Measurements from ENCODE around the gene APP. TPM values are rescaled to one million over a fixed set of nuclear protein-coding genes. Genes with fewer than 3 reads are reported as not detected.
"Not testable (repeated sequence)": the region's sequence is repeated elsewhere in the genome, so short reads cannot be mapped to it uniquely, and the experiment has no call there.

Gene APP
- total RNA-seq, 1 experiment from 2014 or later, result 472 TPM

DNA sequence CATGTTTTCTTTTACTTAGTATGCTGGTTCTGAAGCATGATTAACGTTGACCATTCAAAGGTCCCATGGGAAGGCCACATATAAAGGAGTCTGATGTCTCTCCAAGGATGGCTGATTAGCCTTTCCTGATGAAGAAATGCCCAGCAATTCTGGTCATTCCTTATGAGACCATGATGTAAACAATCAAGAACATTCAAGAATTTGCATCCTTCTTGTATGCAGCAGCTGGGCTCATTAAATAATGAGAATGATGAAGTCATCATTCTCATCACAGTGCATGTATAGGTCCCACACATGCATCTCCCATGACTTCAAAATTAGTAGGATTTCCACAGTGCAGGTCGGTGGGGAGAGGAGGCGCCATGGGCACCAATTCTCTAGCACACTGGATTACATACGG lies 85.4 kb downstream of the APP start:
- H3K36me3 Mint-ChIP-seq (ENCODE audit: insufficient read depth, unreplicated experiment), result peaks cover 47% of the 10 kb centered on the region
- ChIA-PET POLR2A (interaction anchor here (1.1 to 2.2 kb wide), 2 partner anchors 10 to 14 kb away, joined by 4 to 5 read pairs; no protein-coding TSS in a partner anchor), CTCF (interaction anchor here (0.6 to 0.8 kb wide), 2 partner anchors 12 to 20 kb away, joined by 3 to 4 read pairs; no protein-coding TSS in a partner anchor)
- no peak overlapping the region for H3K4me3 Mint-ChIP-seq (ENCODE audit: unreplicated experiment)
- BruUV-seq (replicated peaks), result no TSS peak
- peaks cover 5% of the 10 kb centered on the region for H3K4me1 Mint-ChIP-seq (ENCODE audit: insufficient read depth, unreplicated experiment)
- intact Hi-C loops (cut with micrococcal nuclease), result no loop called here
- TF ChIP-seq, protein P1, sequence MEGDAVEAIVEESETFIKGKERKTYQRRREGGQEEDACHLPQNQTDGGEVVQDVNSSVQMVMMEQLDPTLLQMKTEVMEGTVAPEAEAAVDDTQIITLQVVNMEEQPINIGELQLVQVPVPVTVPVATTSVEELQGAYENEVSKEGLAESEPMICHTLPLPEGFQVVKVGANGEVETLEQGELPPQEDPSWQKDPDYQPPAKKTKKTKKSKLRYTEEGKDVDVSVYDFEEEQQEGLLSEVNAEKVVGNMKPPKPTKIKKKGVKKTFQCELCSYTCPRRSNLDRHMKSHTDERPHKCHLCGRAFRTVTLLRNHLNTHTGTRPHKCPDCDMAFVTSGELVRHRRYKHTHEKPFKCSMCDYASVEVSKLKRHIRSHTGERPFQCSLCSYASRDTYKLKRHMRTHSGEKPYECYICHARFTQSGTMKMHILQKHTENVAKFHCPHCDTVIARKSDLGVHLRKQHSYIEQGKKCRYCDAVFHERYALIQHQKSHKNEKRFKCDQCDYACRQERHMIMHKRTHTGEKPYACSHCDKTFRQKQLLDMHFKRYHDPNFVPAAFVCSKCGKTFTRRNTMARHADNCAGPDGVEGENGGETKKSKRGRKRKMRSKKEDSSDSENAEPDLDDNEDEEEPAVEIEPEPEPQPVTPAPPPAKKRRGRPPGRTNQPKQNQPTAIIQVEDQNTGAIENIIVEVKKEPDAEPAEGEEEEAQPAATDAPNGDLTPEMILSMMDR (IDR thresholded peaks at IDR 0.05; ENCODE audit: unreplicated experiment), result no peak
- H3K27ac Mint-ChIP-seq (ENCODE audit: low read depth, unreplicated experiment), result no peak overlapping the region
- H3K9me3 Mint-ChIP-seq (ENCODE audit: unreplicated experiment), result no peaks in the 10 kb centered on the region
- H3K27me3 Mint-ChIP-seq (ENCODE audit: insufficient read depth, unreplicated experiment), result no peaks in the 10 kb centered on the region
- DNase-seq (ENCODE audit: unreplicated experiment), result no peak

DNA sequence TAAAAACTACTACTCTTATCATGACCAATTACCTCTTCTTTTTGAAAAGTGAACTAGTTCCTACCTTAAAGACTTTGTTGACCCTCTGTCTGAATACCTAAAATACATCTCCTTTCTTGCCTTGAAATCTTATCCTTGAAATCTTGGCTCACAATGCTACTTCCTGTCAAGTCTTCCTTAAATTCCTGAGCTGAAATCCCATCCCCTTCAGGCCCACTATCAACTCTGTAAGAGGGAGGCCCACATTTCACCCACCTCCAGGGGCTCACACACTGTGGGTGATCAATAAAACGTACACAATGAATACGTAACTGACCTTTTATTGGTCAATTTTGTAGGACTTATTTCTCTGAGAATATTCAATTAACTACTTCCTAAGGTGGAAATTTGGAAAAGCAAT lies 88.0 kb downstream of the APP start:
- peaks cover 40% of the 10 kb centered on the region for H3K36me3 Mint-ChIP-seq (ENCODE audit: insufficient read depth, unreplicated experiment)
- CTCF ChIA-PET, result no interaction called here
- no peaks in the 10 kb centered on the region for H3K27me3 Mint-ChIP-seq (ENCODE audit: insufficient read depth, unreplicated experiment)
- POLR2A ChIA-PET, result interaction anchor here (0.7 to 1.5 kb wide), 2 partner anchors 9 to 13 kb away, joined by 3 to 4 read pairs; no protein-coding TSS in a partner anchor
- H3K4me1 Mint-ChIP-seq (ENCODE audit: insufficient read depth, unreplicated experiment), result peaks cover 5% of the 10 kb centered on the region
- no peak overlapping the region for H3K4me3 Mint-ChIP-seq (ENCODE audit: unreplicated experiment)
- peak overlapping the region; percentile 40 for H3K27ac Mint-ChIP-seq (ENCODE audit: low read depth, unreplicated experiment)
- H3K9me3 Mint-ChIP-seq (ENCODE audit: unreplicated experiment), result no peaks in the 10 kb centered on the region
- intact Hi-C loops (cut with micrococcal nuclease), result no loop called here
- no peak for DNase-seq (ENCODE audit: unreplicated experiment)
- no TSS peak for BruUV-seq (replicated peaks)
- TF ChIP-seq, protein P1 (IDR thresholded peaks at IDR 0.05; ENCODE audit: unreplicated experiment), result no peak

DNA sequence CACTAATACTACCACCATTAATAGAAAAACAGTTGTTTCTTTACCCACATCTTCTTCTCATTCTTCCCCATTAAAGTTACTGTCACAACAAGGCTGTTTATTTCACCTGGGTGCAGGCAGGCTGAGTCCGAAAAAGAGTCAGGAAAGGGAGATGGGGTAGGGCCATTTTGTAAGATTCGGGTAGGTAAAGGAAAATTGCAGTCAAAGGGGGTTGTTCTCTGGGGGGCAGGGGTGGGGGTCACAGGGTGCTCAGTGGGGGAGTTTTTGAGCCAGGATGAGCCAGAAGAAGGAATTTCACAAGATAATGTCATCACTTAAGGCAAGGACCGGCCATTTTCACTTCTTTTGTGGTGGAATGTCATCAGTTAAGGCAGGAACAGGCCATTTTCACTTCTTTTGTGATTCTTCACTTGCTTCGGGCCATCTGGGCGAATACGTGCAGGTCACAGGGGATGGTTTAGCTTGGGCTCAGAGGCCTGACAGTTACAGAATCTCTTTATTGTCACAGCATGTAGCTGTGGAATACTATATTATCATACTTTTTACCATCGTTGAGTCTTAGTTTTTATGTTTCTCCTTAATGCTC lies 89.3 kb downstream of the APP start:
- DNase-seq (ENCODE audit: unreplicated experiment); H3K4me1 Mint-ChIP-seq (ENCODE audit: insufficient read depth, unreplicated experiment); H3K4me3 Mint-ChIP-seq (ENCODE audit: unreplicated experiment); H3K27ac Mint-ChIP-seq (ENCODE audit: low read depth, unreplicated experiment); intact Hi-C loops (cut with micrococcal nuclease); CTCF ChIA-PET; H3K9me3 Mint-ChIP-seq (ENCODE audit: unreplicated experiment); BruUV-seq (replicated peaks); H3K27me3 Mint-ChIP-seq (ENCODE audit: insufficient read depth, unreplicated experiment): not testable (repeated sequence)
- POLR2A ChIA-PET, result interaction anchor here (1.1 kb wide), 1 partner anchor 88 kb away, joined by 3 read pairs; no protein-coding TSS in a partner anchor
- peaks cover 35% of the 10 kb centered on the region for H3K36me3 Mint-ChIP-seq (ENCODE audit: insufficient read depth, unreplicated experiment)

DNA sequence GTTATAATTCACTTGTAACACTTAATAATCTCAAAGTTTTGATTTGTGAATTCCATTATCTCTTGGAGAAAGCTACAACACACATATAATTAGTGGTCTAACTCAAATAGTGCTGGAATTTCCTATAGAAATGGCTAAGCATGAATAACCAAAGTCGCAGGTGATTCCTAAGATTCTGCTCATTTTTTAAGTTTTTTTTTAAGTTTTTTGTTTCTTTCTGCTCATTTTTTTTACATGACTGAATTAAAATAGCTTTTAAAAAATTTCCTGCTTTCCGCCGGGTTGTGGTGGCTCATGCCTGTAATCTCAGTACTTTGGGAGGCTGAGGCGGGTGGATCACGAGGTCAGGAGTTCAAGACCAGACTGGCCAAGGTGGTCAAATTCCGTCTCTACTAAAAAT lies 90.4 kb downstream of the APP start:
- no peak for DNase-seq (ENCODE audit: unreplicated experiment)
- Mint-ChIP-seq H3K27me3 (ENCODE audit: insufficient read depth, unreplicated experiment) (no peaks in the 10 kb centered on the region), H3K27ac (ENCODE audit: low read depth, unreplicated experiment) (no peak overlapping the region), H3K4me3 (ENCODE audit: unreplicated experiment) (no peak overlapping the region), H3K4me1 (ENCODE audit: insufficient read depth, unreplicated experiment) (peaks cover 5% of the 10 kb centered on the region), H3K36me3 (ENCODE audit: insufficient read depth, unreplicated experiment) (peaks cover 29% of the 10 kb centered on the region), H3K9me3 (ENCODE audit: unreplicated experiment) (no peaks in the 10 kb centered on the region)
- BruUV-seq (replicated peaks), result no TSS peak
- ChIA-PET POLR2A (interaction anchor here (1.1 kb wide), 1 partner anchor 89 kb away, joined by 3 read pairs; no protein-coding TSS in a partner anchor), CTCF (interaction anchor here (0.8 kb wide), 1 partner anchor 18 kb away, joined by 4 read pairs; no protein-coding TSS in a partner anchor)
- TF ChIP-seq, protein P1 (IDR thresholded peaks at IDR 0.05; ENCODE audit: unreplicated experiment), result no peak
- intact Hi-C loops (cut with micrococcal nuclease), result no loop called here
